Measurements from ENCODE around the gene GP5.

DNA sequence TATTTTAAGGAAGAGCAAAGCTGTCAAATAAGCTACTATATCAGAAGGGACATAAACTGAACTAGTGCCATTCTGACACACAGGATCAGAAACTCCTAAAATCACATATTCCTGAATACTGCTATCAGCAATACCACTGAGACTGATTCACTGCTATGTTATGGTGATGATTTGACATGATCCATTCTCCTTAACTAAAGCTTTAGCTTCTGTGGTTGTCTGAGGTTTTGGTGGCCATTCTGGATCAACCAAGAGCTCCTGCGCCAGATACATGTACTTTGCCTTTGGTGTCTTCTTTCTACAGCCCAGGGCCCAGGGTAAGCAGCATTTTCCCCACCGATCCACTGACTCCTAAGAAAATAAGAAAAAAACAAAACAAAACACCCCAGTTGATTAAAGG is 6.7 kb upstream of the GP5 start:
- TF ChIP-seq CTCF (IDR thresholded peaks at IDR 0.05; ENCODE audit: low read length) (no peak), EZH2 (IDR thresholded peaks at IDR 0.05; ENCODE audit: borderline replicate concordance, low read length) (no peak)
